ENCODE data around the gene ZDHHC1. TPM values are rescaled to one million over a fixed set of nuclear protein-coding genes. Genes with fewer than 3 reads are reported as not detected.
A peak's percentile ranks its signal among the peaks of the same experiment; 100 is the strongest.

ZDHHC1 gene
- total RNA-seq, 4 donors from 2014 or later: 33.3 to 63.8 (median 50.9) TPM

GRCh38 chr16:67441907-67442306 lies 25.6 kb upstream of the ZDHHC1 start:
- intact Hi-C loops (cut with DNase I): no loop called here
- peak in 1 of 2 donors; percentile 59 for DNase-seq
- Histone ChIP-seq H3K36me3 (peaks cover 16 to 23% of the 10 kb centered on the region in 2 donors), H3K4me1 (peaks cover 68 to 75% of the 10 kb centered on the region in 2 donors), H3K4me3 (replicated peaks in 1 of 3) (no peak overlapping the region), H3K27me3 (no peaks in the 10 kb centered on the region), H3K9me3 (no peaks in the 10 kb centered on the region), H3K27ac (peak overlapping the region; percentile 76 to 89 (median 81))
- TF ChIP-seq, protein P1, sequence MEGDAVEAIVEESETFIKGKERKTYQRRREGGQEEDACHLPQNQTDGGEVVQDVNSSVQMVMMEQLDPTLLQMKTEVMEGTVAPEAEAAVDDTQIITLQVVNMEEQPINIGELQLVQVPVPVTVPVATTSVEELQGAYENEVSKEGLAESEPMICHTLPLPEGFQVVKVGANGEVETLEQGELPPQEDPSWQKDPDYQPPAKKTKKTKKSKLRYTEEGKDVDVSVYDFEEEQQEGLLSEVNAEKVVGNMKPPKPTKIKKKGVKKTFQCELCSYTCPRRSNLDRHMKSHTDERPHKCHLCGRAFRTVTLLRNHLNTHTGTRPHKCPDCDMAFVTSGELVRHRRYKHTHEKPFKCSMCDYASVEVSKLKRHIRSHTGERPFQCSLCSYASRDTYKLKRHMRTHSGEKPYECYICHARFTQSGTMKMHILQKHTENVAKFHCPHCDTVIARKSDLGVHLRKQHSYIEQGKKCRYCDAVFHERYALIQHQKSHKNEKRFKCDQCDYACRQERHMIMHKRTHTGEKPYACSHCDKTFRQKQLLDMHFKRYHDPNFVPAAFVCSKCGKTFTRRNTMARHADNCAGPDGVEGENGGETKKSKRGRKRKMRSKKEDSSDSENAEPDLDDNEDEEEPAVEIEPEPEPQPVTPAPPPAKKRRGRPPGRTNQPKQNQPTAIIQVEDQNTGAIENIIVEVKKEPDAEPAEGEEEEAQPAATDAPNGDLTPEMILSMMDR (IDR thresholded peaks at IDR 0.05): no peak
- no peak for TF ChIP-seq POLR2A (IDR thresholded peaks at IDR 0.05)
- WGBS, 2 donors: 45 to 58% methylated on average over 4 to 5 of the region's 5 CpGs

GRCh38 chr16:67441271-67441753 lies 25.0 kb upstream of the ZDHHC1 start:
- no peaks in the 10 kb centered on the region for H3K9me3 ChIP-seq
- DNase-seq: peak; percentile 100
- 36 to 53% methylated on average over 5 to 15 of the region's 17 CpGs for WGBS, 2 donors
- peaks cover 62 to 73% of the 10 kb centered on the region in 2 donors for H3K4me1 ChIP-seq
- intact Hi-C loops (cut with DNase I): no loop called here
- TF ChIP-seq, protein P1 (IDR thresholded peaks at IDR 0.05): no peak
- TF ChIP-seq POLR2A (IDR thresholded peaks at IDR 0.05): peak in 1 of 2 donors; percentile 16
- H3K4me3 ChIP-seq (replicated peaks in 1 of 3): no peak overlapping the region
- H3K27ac ChIP-seq: peak overlapping the region; percentile 90 to 95 (median 92)
- H3K27me3 ChIP-seq: no peaks in the 10 kb centered on the region
- H3K36me3 ChIP-seq: peaks cover 21 to 23% of the 10 kb centered on the region in 2 donors

GRCh38 chr16:67438824-67439393 lies 22.6 kb upstream of the ZDHHC1 start:
- Histone ChIP-seq H3K4me1 (peaks cover 58 to 73% of the 10 kb centered on the region in 2 donors), H3K27ac (peak overlapping the region in 1 of 3 donors; percentile 95), H3K4me3 (replicated peaks in 1 of 3) (no peak overlapping the region), H3K36me3 (peaks cover 21 to 23% of the 10 kb centered on the region in 2 donors), H3K9me3 (no peaks in the 10 kb centered on the region), H3K27me3 (no peaks in the 10 kb centered on the region)
- no peak for DNase-seq
- intact Hi-C loops (cut with DNase I): no loop called here
- WGBS, 2 donors: 97 to 98% methylated on average over 13 of the region's 19 CpGs
- TF ChIP-seq POLR2A (IDR thresholded peaks at IDR 0.05): no peak
- TF ChIP-seq, protein P1 (IDR thresholded peaks at IDR 0.05): no peak

DNA sequence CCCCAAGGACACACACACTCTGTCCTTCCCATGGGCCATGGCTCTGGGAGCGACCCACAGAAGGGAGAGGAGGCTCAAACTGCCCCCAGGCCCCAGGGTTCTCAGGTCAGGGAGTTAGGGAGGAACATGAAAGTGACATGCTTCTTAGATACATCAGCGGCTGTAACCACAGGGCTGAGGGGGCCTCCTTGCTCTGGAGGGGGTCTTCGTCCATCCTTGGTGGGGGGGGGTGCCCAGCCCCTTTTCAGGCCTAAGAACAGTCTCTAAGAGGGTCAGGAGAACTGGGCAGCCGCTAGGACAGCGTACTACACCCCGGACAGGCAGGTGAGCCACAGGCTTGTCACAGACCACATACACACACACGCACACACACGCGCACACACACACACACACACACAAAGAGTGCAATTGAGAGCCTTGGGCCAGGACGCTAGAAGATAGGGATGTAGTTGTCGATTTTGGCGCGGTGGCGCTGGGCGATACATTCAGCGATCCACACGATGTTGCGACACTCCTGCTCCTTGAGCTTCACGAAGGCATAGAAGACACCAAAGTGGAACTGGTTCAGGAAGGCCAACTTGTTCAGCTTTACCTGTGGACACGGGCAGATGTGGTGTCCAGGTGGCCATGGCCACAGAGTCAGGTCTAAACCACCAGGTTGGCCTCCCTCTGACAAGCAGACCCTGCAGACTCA lies 22.0 kb upstream of the ZDHHC1 start:
- H3K27ac ChIP-seq: no peak overlapping the region
- no peak overlapping the region for H3K4me3 ChIP-seq (replicated peaks in 1 of 3)
- H3K4me1 ChIP-seq: peaks cover 58 to 73% of the 10 kb centered on the region in 2 donors
- H3K36me3 ChIP-seq: peaks cover 21 to 23% of the 10 kb centered on the region in 2 donors
- intact Hi-C loops (cut with DNase I): no loop called here
- H3K9me3 ChIP-seq: no peaks in the 10 kb centered on the region
- TF ChIP-seq, protein P1 (IDR thresholded peaks at IDR 0.05): no peak
- TF ChIP-seq POLR2A (IDR thresholded peaks at IDR 0.05): no peak
- no peak for DNase-seq
- 95 to 96% methylated on average over 20 of the region's 20 CpGs for WGBS, 2 donors
- no peaks in the 10 kb centered on the region for H3K27me3 ChIP-seq

DNA sequence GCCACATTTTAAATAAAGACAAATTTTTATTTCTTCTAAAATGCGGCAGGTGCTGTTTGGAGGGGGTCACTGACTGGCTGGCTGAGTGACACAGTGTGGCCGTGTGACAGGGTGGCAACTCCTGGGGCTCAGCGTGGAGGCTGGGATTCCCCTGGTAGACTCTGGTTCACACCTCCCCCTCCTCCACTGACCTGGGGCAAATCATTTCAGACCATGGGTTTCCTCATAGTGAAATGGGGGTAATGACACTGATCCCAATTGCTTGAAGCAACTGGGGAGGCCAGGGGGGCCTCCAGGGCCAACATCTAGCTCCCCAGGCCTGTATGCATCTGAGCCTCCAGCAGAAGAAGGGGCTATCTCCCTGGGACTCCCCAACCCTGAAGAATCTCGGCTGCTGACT lies 21.2 kb upstream of the ZDHHC1 start:
- intact Hi-C loops (cut with DNase I): no loop called here
- 80 to 89% methylated on average over 4 of the region's 4 CpGs for WGBS, 2 donors
- no peak overlapping the region for H3K4me3 ChIP-seq (replicated peaks in 1 of 3)
- DNase-seq: no peak
- H3K36me3 ChIP-seq: peaks cover 21 to 23% of the 10 kb centered on the region in 2 donors
- peak overlapping the region in 1 of 3 donors; percentile 10 for H3K27ac ChIP-seq
- peaks cover 58 to 73% of the 10 kb centered on the region in 2 donors for H3K4me1 ChIP-seq
- TF ChIP-seq, protein P1 (IDR thresholded peaks at IDR 0.05): no peak
- no peak for TF ChIP-seq POLR2A (IDR thresholded peaks at IDR 0.05)
- H3K27me3 ChIP-seq: no peaks in the 10 kb centered on the region
- H3K9me3 ChIP-seq: no peaks in the 10 kb centered on the region

All from thyroid gland (tissue), 4 donors.